CD4-positive, alpha-beta T cell treated with Interleukin-15 for 4 hours (primary cell): ENCODE data around the gene TIMM50.
"Not testable (repeated sequence)": the region's sequence is repeated elsewhere in the genome, so short reads cannot be mapped to it uniquely, and the experiment has no call there.

Source experiments
- DNase-seq: peaks from one replicate; pipeline ENCODE4 v3.0.0-alpha.2; 2020; ENCODE audit warnings: low spot score

TIMM50 gene

GRCh38 chr19:39480337-39481228, at the start of gene TIMM50:
TIMM50 (plus strand) TSS chr19:39480838; CDS start chr19:39480854, 16 bp downstream.
- peak; percentile 96 for DNase-seq

DNA sequence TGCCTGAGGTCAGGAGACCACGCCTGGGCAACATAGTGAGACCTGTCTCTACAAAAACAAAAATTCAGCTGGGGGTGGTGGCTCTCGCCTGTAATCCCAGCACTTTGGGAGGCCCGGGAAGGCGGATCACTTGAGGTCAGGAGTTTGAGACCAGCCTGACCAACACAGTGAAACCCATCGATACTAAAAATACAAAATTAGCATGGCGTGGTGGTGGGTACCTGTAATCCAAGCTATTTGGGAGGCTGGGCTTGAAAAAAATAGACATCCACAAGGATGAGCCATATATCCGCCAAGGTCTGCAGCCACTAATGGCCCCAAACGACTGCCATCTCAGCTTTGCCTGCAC, 48.0 kb upstream of the TIMM50 start:
- no peak for DNase-seq

GRCh38 chr19:39433480-39434079, 47.1 kb upstream of the TIMM50 start:
- no peak for DNase-seq

DNA sequence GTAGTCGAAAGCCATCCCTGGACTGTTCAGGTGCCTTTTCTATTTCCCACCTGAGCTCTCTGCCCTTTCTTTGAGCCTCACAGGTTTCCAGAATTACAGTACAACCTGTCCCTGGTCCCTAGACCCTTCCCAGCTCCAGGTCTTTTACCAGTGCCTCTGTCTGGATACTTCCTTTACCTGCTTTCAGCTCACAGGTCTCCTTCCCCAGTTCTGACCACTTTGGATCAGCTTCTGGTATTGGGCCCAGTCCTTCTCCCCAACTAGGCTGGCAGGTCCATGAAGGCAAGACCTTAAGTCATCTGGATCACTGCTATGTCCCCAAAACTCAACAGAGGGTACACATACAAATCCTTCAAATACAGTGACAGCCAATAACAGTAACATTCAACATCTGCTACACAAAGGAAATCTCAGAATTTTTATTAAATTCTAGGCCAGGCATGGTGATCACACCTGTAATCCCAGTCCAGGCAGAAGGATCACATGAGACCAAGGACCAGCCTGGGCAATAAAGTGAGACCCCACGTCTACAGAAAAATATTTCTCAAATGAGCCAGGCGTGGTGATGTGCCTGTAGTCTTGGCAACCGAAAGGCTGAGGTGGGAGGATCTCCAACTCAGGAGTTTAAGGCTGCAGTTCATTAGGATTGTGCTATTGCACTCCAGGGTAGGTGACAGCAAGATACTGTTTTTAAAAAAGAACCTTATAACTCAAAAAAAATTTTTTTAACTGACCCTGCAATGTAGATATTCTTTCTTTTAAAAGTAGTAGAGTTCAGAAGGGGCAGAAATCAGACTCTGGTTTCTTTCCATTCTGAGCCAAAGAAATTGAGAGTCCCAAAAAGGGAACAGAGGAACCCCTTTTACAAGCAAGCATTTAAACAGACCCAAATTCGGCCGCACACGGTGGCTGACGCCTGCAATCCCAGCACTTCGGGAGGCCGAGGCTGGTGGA, 46.2 kb upstream of the TIMM50 start:
- no peak for DNase-seq

DNA sequence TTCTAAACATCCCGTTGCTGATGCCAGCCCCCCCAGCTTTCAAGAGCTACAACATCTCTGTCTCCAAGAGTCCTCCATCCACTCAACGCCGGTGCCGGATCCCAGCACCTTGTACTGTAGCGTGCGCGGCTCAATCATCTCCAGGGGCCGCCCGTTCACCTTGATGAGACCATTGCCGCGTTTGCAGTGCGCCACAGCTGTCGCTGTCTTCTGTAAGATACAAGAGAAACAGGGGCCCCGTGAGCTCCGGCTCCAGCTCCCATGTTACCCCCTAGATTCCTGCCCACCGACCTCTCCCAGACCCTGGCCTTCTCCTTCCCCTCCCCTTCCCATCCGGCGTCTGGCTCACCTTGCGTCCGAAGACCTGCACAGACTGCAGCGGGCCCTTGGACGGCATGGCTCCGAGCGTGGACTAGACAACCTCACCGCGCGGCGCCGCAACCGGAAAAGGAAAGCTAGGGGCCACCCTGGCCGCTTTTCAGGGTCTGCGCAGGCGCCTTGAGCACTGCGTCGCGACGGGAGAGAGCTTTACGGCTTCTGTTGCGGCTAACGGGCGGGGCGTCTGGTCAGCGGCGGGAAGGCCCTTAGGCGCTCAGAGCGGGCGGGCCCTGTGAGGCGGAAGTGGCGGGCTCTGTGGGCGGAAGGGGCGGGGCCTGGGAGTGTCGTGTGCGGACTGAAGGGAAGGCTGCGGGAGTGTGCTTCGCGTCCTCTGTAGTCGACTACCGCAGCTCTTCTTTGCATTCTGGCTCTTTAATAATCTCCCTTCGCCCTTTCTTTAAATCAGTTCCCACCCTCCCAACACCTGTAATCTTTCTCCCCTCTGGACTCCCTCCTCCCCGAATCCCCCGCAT, 44.9 kb upstream of the TIMM50 start, which contains the start of gene RPS16:
Gene RPS16, minus strand, starts transcription at position 451 of the 851 bp plus-strand sequence. Its CDS starts 54 bp downstream, at position 397.
- DNase-seq = peak; percentile 99

- no peak for DNase-seq
Measured at GRCh38 chr19:39436350-39436716, 44.3 kb upstream of the TIMM50 start.

DNA sequence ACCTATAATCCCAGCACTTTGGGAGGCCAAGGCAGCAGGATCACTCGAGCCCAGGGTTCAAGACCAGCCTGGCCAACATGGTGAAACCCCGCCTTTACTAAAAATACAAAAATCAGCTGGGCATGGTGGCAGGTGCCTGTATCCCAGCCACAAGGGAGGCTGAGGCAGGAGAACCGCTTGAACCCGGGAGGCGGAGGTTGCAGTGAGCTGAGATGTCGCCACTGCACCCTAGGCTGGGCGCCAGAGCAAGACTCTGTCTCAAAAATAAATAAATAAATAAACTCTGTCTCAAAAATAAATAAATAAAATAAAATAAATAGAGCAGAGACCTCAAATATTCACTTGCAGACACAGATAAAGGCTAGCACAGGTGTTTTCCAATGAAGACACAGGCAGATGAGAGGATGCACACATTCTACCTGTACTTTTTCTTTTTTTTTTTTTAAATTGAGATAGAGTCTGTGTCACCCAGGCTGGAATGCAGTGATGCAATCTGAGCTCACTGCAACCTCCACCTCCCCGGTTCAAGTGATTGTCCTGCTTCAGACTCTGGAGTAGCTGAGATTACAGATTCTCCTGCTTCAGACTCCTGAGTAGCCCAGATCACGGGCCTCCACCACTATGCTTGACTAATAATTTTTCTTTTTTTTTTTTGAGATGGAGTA, 42.2 kb upstream of the TIMM50 start:
- no peak for DNase-seq

GRCh38 chr19:39444598-39445195, 35.9 kb upstream of the TIMM50 start:
- DNase-seq = no peak

DNA sequence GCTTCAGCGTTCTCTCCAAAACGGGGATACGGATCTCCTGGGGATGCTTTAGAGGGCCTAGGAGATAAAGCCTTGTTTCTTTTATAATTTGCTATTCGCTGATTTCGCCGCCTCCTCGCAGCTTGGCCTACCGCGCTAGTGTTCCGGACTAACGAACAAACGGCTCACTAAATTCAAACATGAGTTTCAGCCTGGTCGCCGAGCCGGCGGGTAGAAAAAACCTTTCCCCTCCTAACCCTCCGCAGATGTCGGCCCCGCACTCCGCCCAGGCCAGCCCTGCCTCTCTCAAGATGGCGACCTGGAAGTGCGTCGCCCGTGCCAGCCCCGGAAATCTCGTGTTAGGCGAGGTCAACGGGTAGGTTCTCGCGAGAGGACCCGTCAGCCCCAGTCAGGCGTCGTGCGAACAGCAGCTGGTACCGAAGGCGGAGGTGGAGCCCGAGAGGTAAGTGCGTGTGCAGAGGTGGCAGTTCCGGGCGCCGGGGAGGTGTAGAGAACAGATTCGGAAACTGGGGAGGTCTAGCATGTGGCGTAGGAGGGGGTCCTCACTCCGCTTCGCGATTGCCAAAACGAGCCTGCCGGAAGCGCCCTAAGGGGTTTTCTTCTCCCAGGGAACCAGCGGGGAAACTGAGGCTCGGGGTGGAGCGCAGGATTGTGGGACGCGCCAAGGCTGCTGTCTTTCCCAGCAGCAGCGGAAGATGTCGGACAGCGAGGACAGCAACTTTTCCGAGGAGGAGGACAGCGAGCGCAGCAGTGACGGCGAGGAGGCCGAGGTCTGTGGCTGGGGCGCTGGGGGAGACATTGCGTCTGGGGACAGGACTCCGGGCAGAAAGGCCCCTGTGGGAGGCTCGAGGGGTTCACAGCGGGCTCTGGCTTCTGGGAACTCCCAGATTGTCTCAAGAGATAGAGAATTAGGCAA, 35.2 kb upstream of the TIMM50 start, which contains the start of gene SUPT5H:
Gene SUPT5H, plus strand, starts transcription at position 387 of the 916 bp plus-strand sequence. Its CDS starts 309 bp downstream, at position 696.
- DNase-seq = peak; percentile 99

GRCh38 chr19:39446365-39447084, 34.1 kb upstream of the TIMM50 start:
- DNase-seq = no peak

DNA sequence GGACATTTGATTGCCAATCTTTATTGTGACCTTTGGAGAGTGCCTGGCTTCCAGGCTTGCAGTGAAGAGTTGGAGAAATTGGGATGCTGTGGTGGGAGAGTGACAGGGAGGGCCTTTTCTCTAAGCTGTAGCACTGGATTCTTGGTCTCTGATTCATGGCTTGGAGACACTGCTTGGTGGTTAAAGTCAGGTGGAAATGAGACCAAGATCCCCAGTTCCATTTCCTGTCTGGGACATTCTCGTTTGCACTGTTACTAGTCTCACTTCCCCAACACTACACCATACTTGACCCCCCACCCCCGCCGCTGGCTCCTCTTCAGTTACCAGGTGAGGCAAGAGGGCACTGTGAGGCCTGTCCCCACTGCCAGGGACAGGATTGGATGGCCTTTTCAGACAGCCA, 32.4 kb upstream of the TIMM50 start:
- no peak for DNase-seq

DNA sequence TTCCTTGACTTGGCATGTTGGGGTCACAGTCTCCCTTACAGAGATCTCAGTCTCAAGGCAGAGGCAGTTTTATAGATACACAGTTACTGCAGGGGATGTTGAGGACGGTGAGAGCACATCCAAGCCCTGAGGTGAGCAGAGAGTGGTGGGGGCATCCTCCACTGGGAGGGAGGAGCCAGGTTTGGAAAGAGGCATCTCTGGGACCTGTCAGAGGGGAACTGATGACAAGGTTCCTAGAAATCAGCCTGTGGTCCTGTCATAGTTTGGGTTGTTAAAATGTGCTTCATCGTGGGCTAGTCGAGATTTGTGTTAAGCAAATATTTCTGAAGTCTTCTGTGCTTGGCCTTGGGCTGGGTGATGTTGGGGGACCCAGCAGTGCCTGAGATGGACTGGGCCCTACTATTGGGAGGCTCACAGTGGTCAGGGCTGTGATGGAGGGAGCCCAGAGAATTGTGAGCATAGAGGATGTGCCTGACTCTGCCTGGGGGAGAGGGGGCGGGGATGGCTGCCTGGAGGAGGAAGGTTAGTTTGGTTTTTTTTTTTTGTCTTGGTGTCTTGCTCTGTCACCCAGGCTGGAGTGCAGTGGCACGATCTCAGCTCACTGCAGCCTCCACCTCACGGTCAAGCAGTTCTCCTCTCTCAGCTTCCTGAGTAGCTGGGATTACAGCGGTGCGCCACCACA, 31.4 kb upstream of the TIMM50 start:
- peak; percentile 14 for DNase-seq

GRCh38 chr19:39451257-39451656, 29.4 kb upstream of the TIMM50 start:
- not testable (repeated sequence) for DNase-seq

DNA sequence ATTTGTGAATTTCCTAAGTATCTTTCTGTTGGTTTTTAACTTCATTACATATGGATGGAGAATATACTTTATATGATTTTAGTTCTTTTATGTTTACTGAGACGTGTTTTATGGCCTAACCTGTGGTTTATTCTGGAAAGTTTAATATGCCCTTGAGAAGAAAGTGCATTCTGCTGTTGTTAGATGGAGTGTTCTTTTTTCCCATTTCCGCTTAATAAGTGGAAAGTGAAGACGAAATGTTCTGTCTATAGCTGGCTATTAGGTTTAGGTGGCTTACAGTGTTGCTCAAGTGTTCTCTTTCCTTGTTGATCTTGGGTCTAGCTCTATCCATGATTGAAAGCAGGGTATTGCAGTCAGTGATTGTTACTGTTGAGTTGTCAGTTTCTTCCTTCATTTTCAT, 17.2 kb upstream of the TIMM50 start:
- DNase-seq = no peak

- no peak for DNase-seq
Measured at GRCh38 chr19:39465956-39466747, 14.5 kb upstream of the TIMM50 start.

GRCh38 chr19:39467941-39468340, 12.7 kb upstream of the TIMM50 start:
- DNase-seq = no peak

DNA sequence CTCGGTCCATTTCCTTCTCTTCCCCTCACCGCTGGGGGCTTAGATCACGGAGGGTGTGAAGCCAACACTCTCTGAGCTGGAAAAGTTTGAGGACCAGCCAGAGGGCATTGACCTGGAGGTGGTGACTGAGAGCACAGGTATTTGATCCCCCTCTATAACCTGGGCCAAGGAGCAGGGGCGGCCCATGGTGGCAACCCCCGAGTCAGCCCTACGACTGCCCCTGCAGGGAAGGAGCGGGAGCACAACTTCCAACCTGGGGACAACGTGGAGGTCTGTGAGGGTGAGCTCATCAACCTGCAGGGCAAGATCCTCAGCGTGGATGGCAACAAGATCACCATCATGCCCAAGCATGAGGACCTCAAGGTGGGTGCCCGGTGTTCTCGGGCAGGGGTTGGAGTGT, 11.6 kb upstream of the TIMM50 start:
- DNase-seq = no peak
